ENCODE data around the gene PRDM11.

PRDM11 gene

GRCh38 chr11:45161252-45162063 lies 15.0 kb downstream of the PRDM11 start:
- Histone ChIP-seq H3K27ac (ENCODE audit: low read length) (no peak overlapping the region), H3K9me3 (ENCODE audit: insufficient read depth, low read depth, low read length) (no peaks in the 10 kb centered on the region), H3K4me1 (ENCODE audit: insufficient read depth, low read length) (no peaks in the 10 kb centered on the region), H3K4me3 (ENCODE audit: low read length) (no peak overlapping the region), H3K9ac (ENCODE audit: low read depth, low read length) (no peak overlapping the region), H3K27me3 (ENCODE audit: insufficient read depth, low read length) (no peaks in the 10 kb centered on the region), H3K36me3 (ENCODE audit: insufficient read depth, low read depth, low read length) (no peaks in the 10 kb centered on the region)

GRCh38 chr11:45162064-45162375 lies 15.6 kb downstream of the PRDM11 start:
- Histone ChIP-seq H3K4me3 (ENCODE audit: low read length) (no peak overlapping the region), H3K4me1 (ENCODE audit: insufficient read depth, low read length) (no peaks in the 10 kb centered on the region), H3K27ac (ENCODE audit: low read length) (no peak overlapping the region)

GRCh38 chr11:45162916-45163879 lies 16.8 kb downstream of the PRDM11 start:
- Histone ChIP-seq H3K27ac (ENCODE audit: low read length) (no peak overlapping the region), H3K9ac (ENCODE audit: low read depth, low read length) (no peak overlapping the region), H3K4me1 (ENCODE audit: insufficient read depth, low read length) (no peaks in the 10 kb centered on the region), H3K4me3 (ENCODE audit: low read length) (no peak overlapping the region), H3K27me3 (ENCODE audit: insufficient read depth, low read length) (no peaks in the 10 kb centered on the region), H3K36me3 (ENCODE audit: insufficient read depth, low read depth, low read length) (no peaks in the 10 kb centered on the region), H3K9me3 (ENCODE audit: insufficient read depth, low read depth, low read length) (no peaks in the 10 kb centered on the region)

More at GRCh38 chr11:45162064-45162375, 15.6 kb downstream of the PRDM11 start:
- Histone ChIP-seq H3K9me3 (ENCODE audit: insufficient read depth, low read depth, low read length) (no peaks in the 10 kb centered on the region), H3K27me3 (ENCODE audit: insufficient read depth, low read length) (no peaks in the 10 kb centered on the region), H3K36me3 (ENCODE audit: insufficient read depth, low read depth, low read length) (no peaks in the 10 kb centered on the region), H3K9ac (ENCODE audit: low read depth, low read length) (no peak overlapping the region)

GRCh38 chr11:45163956-45164575 lies 17.6 kb downstream of the PRDM11 start:
- no peak overlapping the region for H3K9ac ChIP-seq (ENCODE audit: low read depth, low read length)
- H3K4me1 ChIP-seq (ENCODE audit: insufficient read depth, low read length), result no peaks in the 10 kb centered on the region

GRCh38 chr11:45165386-45165785 lies 18.9 kb downstream of the PRDM11 start:
- Histone ChIP-seq H3K27ac (ENCODE audit: low read length) (no peak overlapping the region), H3K9me3 (ENCODE audit: insufficient read depth, low read depth, low read length) (no peaks in the 10 kb centered on the region), H3K27me3 (ENCODE audit: insufficient read depth, low read length) (no peaks in the 10 kb centered on the region), H3K4me1 (ENCODE audit: insufficient read depth, low read length) (no peaks in the 10 kb centered on the region), H3K9ac (ENCODE audit: low read depth, low read length) (no peak overlapping the region), H3K4me3 (ENCODE audit: low read length) (no peak overlapping the region), H3K36me3 (ENCODE audit: insufficient read depth, low read depth, low read length) (no peaks in the 10 kb centered on the region)

More at GRCh38 chr11:45163956-45164575, 17.6 kb downstream of the PRDM11 start:
- H3K27ac ChIP-seq (ENCODE audit: low read length), result no peak overlapping the region
- H3K36me3 ChIP-seq (ENCODE audit: insufficient read depth, low read depth, low read length), result no peaks in the 10 kb centered on the region
- H3K4me3 ChIP-seq (ENCODE audit: low read length), result no peak overlapping the region
- H3K27me3 ChIP-seq (ENCODE audit: insufficient read depth, low read length), result no peaks in the 10 kb centered on the region
- H3K9me3 ChIP-seq (ENCODE audit: insufficient read depth, low read depth, low read length), result no peaks in the 10 kb centered on the region

- Histone ChIP-seq H3K27ac (ENCODE audit: low read length) (no peak overlapping the region), H3K4me3 (ENCODE audit: low read length) (no peak overlapping the region), H3K9me3 (ENCODE audit: insufficient read depth, low read depth, low read length) (no peaks in the 10 kb centered on the region), H3K27me3 (ENCODE audit: insufficient read depth, low read length) (no peaks in the 10 kb centered on the region), H3K36me3 (ENCODE audit: insufficient read depth, low read depth, low read length) (no peaks in the 10 kb centered on the region), H3K9ac (ENCODE audit: low read depth, low read length) (no peak overlapping the region), H3K4me1 (ENCODE audit: insufficient read depth, low read length) (no peaks in the 10 kb centered on the region)
Measured at GRCh38 chr11:45165806-45166603, 19.6 kb downstream of the PRDM11 start.

- H3K27me3 ChIP-seq (ENCODE audit: insufficient read depth, low read length), result no peaks in the 10 kb centered on the region
- no peak overlapping the region for H3K27ac ChIP-seq (ENCODE audit: low read length)
- no peak overlapping the region for H3K9ac ChIP-seq (ENCODE audit: low read depth, low read length)
- H3K4me3 ChIP-seq (ENCODE audit: low read length), result no peak overlapping the region
- no peaks in the 10 kb centered on the region for H3K4me1 ChIP-seq (ENCODE audit: insufficient read depth, low read length)
- no peaks in the 10 kb centered on the region for H3K36me3 ChIP-seq (ENCODE audit: insufficient read depth, low read depth, low read length)
- no peaks in the 10 kb centered on the region for H3K9me3 ChIP-seq (ENCODE audit: insufficient read depth, low read depth, low read length)
Measured at GRCh38 chr11:45166604-45166897, 20.1 kb downstream of the PRDM11 start.

- H3K36me3 ChIP-seq (ENCODE audit: insufficient read depth, low read depth, low read length), result no peaks in the 10 kb centered on the region
Measured at GRCh38 chr11:45167283-45167682, 20.8 kb downstream of the PRDM11 start.

GRCh38 chr11:45168366-45169130 lies 22.1 kb downstream of the PRDM11 start:
- H3K27ac ChIP-seq (ENCODE audit: low read length), result no peak overlapping the region
- H3K36me3 ChIP-seq (ENCODE audit: insufficient read depth, low read depth, low read length), result no peaks in the 10 kb centered on the region
- no peaks in the 10 kb centered on the region for H3K4me1 ChIP-seq (ENCODE audit: insufficient read depth, low read length)
- H3K4me3 ChIP-seq (ENCODE audit: low read length), result no peak overlapping the region
- H3K9me3 ChIP-seq (ENCODE audit: insufficient read depth, low read depth, low read length), result no peaks in the 10 kb centered on the region
- H3K27me3 ChIP-seq (ENCODE audit: insufficient read depth, low read length), result no peaks in the 10 kb centered on the region
- no peak overlapping the region for H3K9ac ChIP-seq (ENCODE audit: low read depth, low read length)

More at GRCh38 chr11:45167283-45167682, 20.8 kb downstream of the PRDM11 start:
- no peak overlapping the region for H3K9ac ChIP-seq (ENCODE audit: low read depth, low read length)
- no peaks in the 10 kb centered on the region for H3K27me3 ChIP-seq (ENCODE audit: insufficient read depth, low read length)
- no peak overlapping the region for H3K4me3 ChIP-seq (ENCODE audit: low read length)
- H3K9me3 ChIP-seq (ENCODE audit: insufficient read depth, low read depth, low read length), result no peaks in the 10 kb centered on the region
- H3K4me1 ChIP-seq (ENCODE audit: insufficient read depth, low read length), result no peaks in the 10 kb centered on the region
- no peak overlapping the region for H3K27ac ChIP-seq (ENCODE audit: low read length)

- Histone ChIP-seq H3K27ac (ENCODE audit: low read length) (no peak overlapping the region), H3K4me1 (ENCODE audit: insufficient read depth, low read length) (no peaks in the 10 kb centered on the region), H3K27me3 (ENCODE audit: insufficient read depth, low read length) (no peaks in the 10 kb centered on the region), H3K36me3 (ENCODE audit: insufficient read depth, low read depth, low read length) (no peaks in the 10 kb centered on the region), H3K9me3 (ENCODE audit: insufficient read depth, low read depth, low read length) (no peaks in the 10 kb centered on the region), H3K4me3 (ENCODE audit: low read length) (no peak overlapping the region), H3K9ac (ENCODE audit: low read depth, low read length) (no peak overlapping the region)
Measured at GRCh38 chr11:45169310-45170072, 23.1 kb downstream of the PRDM11 start.

Data from iPS-20b (cell line).